MG63 (cell line): ENCODE results near the gene CSE1L. TPM values are rescaled to one million over a fixed set of nuclear protein-coding genes. Genes with fewer than 3 reads are reported as not detected.
A peak's percentile ranks its signal among the peaks of the same experiment; 100 is the strongest.
"Not testable (repeated sequence)": the region's sequence is repeated elsewhere in the genome, so short reads cannot be mapped to it uniquely, and the experiment has no call there.

Experiments used
- DNase-seq: peaks from one replicate; pipeline ENCODE4 v3.0.0-alpha.2; 2020
- H3K27me3 ChIP-seq: fragments of 250-450 bp; sonication (Bioruptor Pico); 2 replicates; pipeline ENCODE4 v1.5.1; 2020; ENCODE audit warnings: mild to moderate bottlenecking, moderate library complexity
- H3K36me3 ChIP-seq: fragments of 250-450 bp; sonication (Bioruptor Pico); 2 replicates; pipeline ENCODE4 v1.5.1; 2020; ENCODE audit warnings: mild to moderate bottlenecking, moderate library complexity
- H3K4me3 ChIP-seq: fragments of 250-450 bp; sonication (Bioruptor Pico); 2 replicates; pipeline ENCODE4 v1.5.1; 2020; ENCODE audit warnings: mild to moderate bottlenecking, moderate library complexity
- H3K9me3 ChIP-seq: fragments of 250-450 bp; sonication (Bioruptor Pico); 2 replicates; pipeline ENCODE4 v1.5.1; 2020; ENCODE audit warnings: mild to moderate bottlenecking, moderate library complexity
- total RNA-seq: library from RNA; depleted of rRNA; stranded (reverse); fragments of >200 nt; shearing (Covaris generic); gene quantifications from 2 replicates; pipeline ENCODE4 v1.2.3, GENCODE V29; 2014; ENCODE audit warnings: low replicate concordance

Gene CSE1L
- total RNA-seq, 1 experiment from 2014 or later = 290 TPM

DNA sequence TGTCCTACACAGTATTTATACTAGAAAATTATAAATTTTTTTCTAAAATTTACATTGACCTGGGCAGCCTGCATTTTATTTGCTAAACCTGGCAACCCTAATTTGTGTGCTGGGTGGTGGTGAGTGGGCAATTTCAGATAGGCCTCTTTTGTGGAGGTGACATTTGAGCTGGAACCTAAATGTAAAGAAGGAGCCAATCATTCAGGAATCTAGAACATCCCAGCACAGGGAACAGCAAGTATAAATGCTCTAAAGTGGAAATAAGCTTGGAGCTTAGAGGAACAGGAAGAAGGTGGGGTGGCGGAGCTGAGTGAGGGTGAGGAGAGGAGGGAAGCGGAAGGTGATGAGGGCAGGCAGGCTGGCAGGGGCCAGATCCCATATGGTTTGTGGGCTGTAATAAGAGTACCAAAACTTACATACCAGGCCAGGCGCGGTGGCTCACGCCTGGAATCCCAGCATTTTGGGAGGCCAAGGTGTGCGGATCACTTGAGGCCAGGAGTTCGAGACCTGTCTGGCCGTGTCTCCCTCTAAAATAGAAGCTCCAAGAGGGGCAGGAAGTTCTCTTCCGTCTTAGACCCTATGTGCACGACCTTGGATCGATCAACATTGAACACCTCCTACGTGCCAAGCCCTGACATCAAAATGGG is 549 bp upstream of the CSE1L start:
- peak; percentile 5 for DNase-seq

DNA sequence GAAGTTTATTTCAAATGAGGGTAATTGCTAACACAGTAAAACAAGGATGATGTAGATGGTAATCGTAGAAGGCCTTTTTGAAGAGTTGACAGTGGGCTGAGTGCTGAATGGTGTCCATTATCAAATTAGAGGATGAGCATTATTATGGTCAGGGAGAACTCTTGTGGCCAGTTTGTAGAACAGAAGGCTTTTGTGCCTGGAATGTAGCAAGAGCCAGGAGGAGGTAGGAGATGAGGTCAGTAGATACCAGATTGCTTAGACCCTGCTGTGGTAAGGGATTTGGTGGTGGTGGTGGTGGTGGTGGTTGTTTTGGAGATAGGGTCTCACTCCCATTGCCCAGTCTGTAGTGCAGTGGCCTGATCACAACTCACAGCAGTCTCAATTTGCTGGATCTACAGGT is 6.2 kb downstream of the CSE1L start:
- no peaks in the 10 kb centered on the region for H3K9me3 ChIP-seq
- H3K36me3 ChIP-seq = peaks cover 70% of the 10 kb centered on the region
- no peak for DNase-seq
- H3K4me3 ChIP-seq = no peak overlapping the region
- H3K27me3 ChIP-seq = no peaks in the 10 kb centered on the region

More for the DNA sequence above, 549 bp upstream of the CSE1L start:
- Histone ChIP-seq H3K9me3 (no peaks in the 10 kb centered on the region), H3K27me3 (no peaks in the 10 kb centered on the region), H3K4me3 (peak overlapping the region; percentile 99), H3K36me3 (peaks cover 28% of the 10 kb centered on the region)

DNA sequence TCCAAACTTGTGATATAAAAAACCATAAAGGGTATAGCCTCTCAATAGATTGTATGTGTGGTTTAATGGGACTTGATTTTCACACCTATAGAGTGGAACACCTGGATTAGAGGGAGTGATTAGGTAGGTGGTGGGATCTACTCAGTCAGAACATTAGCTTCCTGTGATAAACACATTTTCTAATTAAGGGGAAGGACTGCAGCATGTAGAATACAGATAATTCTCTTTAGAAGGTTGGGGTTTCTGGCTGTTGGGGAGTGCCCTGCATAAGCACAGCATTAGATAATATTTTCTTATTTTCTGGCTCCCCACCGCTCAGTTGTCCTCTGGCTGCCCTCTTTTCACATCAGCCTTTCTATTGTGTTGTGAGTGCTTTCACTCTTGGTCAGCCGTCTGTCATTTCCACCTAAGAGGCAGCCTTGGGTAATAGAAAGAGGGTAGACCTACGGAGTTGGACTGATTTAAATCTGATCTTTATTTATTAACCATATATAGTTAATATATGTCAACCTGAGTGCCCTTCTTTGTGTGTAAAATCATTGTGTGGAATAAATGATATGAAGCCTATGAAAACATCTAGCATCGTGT is 8.0 kb downstream of the CSE1L start:
- Histone ChIP-seq H3K36me3 (peaks cover 70% of the 10 kb centered on the region), H3K27me3 (no peaks in the 10 kb centered on the region), H3K9me3 (no peaks in the 10 kb centered on the region), H3K4me3 (no peak overlapping the region)
- no peak for DNase-seq

DNA sequence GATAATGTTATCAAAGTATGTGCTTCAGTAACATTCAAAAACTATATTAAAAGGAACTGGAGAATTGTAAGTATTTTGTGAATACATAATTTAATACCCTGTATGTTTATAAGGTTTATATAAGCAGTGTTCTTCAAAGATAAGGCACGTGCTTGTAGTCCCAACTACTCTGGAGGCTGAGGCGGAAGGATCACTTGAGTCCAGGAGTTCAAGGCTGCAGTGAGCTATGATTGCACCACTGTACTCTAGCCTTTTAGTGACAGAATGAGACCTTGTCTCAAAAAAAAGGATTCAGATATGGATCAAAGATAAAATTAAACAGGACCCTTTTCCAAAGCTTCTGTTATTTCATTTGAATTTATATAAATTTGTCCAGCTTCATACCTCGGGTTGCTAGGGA is 17.2 kb downstream of the CSE1L start:
- Histone ChIP-seq H3K9me3 (no peaks in the 10 kb centered on the region), H3K27me3 (no peaks in the 10 kb centered on the region), H3K4me3 (no peak overlapping the region), H3K36me3 (peaks cover 75% of the 10 kb centered on the region)
- no peak for DNase-seq

DNA sequence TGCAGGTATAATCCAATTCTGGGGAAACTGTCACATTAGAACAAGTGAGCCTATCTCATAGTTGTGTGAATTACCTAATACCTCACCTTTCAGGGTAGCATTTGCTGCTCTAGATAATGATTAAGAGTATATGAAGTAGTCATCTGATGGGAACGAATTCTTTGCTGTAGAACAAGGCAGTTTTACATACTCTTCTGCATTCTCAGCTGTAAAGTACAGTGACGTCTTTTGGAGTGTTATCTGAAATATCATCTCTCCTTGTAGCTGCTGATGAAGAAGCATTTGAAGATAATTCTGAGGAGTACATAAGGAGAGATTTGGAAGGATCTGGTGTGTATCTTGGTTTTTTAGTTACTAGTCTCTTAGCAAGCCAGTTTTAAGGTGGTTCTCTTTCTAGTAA is 28.4 kb downstream of the CSE1L start:
- Histone ChIP-seq H3K36me3 (peaks cover 93% of the 10 kb centered on the region), H3K9me3 (no peaks in the 10 kb centered on the region), H3K27me3 (no peaks in the 10 kb centered on the region), H3K4me3 (no peak overlapping the region)
- no peak for DNase-seq

DNA sequence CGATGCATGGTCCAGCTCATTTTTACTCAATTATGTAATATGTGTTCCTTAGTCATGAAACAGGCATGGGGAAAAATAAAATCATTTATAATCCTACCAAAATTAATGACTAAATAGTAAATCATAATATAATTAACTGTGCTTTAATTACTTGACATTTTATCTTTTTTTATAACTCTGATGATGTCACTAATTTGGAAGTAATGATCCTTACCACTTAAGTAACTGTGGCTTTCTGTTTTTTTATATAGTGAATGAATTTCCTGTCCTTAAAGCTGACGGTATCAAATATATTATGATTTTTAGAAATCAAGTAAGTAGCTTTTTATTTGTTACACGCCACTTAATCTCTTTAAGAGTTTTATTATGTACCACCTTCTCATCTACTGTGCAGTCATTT is 32.2 kb downstream of the CSE1L start:
- Histone ChIP-seq H3K36me3 (peaks cover 94% of the 10 kb centered on the region), H3K9me3 (no peaks in the 10 kb centered on the region), H3K4me3 (no peak overlapping the region), H3K27me3 (no peaks in the 10 kb centered on the region)
- DNase-seq = no peak

DNA sequence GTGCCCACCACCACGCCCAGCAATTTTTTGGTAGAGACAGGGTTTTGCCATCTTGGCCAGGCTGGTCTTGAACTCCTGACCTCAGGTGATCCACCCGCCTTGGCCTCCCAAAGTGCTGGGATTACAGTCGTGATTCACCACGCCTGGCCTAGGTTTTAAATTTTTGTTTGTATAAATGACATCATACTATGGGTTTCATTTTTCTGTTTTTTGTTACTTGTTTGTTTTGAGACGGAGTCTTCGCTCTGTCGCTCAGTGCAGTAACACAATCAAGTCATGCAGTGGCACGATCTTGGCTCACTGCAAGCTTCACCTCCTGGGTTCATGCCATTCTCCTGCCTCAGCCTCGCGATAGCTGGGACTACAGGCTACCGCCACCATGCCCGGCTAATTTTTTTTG is 36.2 kb downstream of the CSE1L start:
- H3K36me3 ChIP-seq = peaks cover 94% of the 10 kb centered on the region
- H3K9me3 ChIP-seq, H3K27me3 ChIP-seq, H3K4me3 ChIP-seq, DNase-seq: not testable (repeated sequence)

DNA sequence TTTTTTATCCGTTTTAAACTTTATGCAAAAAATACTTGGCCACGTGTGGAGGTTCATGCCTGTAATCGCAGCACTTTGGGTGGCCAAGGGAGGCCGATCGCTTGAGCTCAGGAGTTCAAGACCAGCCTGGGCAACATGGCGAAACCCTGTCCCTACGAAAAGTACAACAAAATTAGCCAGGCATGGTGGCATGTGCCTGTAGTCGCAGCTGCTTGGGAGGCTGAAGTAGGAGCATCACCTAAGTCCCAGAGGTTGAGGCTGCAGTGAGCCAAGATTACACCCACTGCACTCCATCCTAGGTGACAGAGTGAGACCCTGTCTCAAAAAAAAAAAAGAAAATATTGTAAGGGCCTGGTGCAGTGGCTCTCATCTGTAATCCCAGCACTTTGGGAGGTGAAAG is 45.0 kb downstream of the CSE1L start:
- no peak overlapping the region for H3K4me3 ChIP-seq
- H3K27me3 ChIP-seq = no peaks in the 10 kb centered on the region
- no peaks in the 10 kb centered on the region for H3K9me3 ChIP-seq
- no peak for DNase-seq
- peaks cover 88% of the 10 kb centered on the region for H3K36me3 ChIP-seq

DNA sequence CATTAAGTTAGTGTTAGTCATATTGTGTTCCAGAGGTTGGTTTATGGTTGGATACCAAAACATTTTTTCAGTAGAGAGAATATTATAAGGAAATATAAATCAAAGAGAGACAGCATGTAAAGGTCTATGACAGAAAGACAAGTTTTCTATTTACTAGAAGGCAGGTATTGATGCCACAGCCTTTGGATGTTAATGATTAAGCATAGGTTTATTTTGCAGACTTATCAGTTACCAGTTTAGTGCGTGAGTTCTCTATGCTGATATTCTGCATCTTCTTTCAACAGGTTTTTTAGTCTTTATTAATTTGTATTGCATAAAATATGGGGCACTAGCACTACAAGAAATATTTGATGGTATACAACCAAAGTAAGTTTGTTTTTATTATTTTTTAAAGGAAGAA is 45.6 kb downstream of the CSE1L start:
- H3K9me3 ChIP-seq = no peaks in the 10 kb centered on the region
- no peaks in the 10 kb centered on the region for H3K27me3 ChIP-seq
- H3K4me3 ChIP-seq = no peak overlapping the region
- no peak for DNase-seq
- H3K36me3 ChIP-seq = peaks cover 90% of the 10 kb centered on the region

DNA sequence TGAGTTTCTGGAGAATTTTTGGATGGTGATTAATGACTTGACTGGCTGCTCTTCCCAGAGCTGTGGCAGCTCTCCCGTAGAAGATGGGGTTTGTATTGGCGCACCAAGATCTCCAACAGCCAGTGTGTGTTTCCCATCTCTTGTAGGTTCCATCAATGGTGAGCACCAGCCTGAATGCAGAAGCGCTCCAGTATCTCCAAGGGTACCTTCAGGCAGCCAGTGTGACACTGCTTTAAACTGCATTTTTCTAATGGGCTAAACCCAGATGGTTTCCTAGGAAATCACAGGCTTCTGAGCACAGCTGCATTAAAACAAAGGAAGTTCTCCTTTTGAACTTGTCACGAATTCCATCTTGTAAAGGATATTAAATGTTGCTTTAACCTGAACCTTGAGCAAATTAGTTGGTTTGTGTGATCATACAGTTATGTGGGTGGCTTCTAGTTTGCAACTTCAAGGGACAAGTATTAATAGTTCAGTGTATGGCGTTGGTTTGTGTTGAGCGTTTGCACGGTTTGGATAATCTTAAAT is 50.2 kb downstream of the CSE1L start:
- Histone ChIP-seq H3K9me3 (no peaks in the 10 kb centered on the region), H3K27me3 (no peaks in the 10 kb centered on the region), H3K4me3 (no peak overlapping the region), H3K36me3 (peaks cover 90% of the 10 kb centered on the region)
- DNase-seq = no peak

DNA sequence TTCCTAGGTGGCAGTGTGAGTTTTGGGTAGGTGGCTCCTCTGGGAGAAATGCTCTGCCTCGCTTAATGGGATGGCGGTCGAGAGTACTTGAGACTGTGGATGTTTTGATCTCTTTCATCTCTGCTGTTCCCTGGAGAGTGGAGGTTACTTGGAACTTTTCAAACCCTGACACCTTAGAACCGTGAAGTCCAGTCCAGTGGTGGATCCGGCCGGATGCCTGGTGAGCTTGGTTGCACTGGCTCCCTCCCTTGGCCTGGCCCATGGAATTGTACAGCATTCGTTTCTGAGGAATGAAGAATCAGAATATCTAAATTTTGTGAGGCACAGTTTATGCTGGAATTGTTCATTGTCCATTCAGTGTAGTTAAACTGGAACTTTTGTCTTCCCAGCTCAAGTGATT is 51.0 kb downstream of the CSE1L start:
- Histone ChIP-seq H3K36me3 (peaks cover 91% of the 10 kb centered on the region), H3K4me3 (no peak overlapping the region), H3K27me3 (no peaks in the 10 kb centered on the region), H3K9me3 (no peaks in the 10 kb centered on the region)
- DNase-seq = no peak

DNA sequence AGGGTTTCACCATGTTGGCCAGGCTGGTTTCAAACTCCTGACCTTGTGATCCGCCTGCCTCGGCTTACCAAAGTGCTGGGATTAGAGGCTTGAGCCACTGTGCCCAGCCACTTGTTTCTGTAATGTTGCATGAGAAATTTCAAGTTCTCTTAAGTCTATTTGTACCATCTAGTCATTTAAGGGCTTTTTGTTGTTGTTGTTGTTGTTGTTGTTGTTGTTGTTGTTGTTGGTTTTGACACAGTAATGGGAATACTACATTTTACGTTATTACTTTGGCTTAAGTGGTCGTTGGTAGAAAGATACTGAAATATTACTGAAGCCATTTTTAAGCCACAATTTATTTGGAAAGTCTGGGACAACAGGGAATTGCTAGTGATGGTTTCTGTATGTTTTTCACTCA is 52.0 kb downstream of the CSE1L start:
- Histone ChIP-seq H3K4me3 (no peak overlapping the region), H3K9me3 (no peaks in the 10 kb centered on the region), H3K27me3 (no peaks in the 10 kb centered on the region), H3K36me3 (peaks cover 93% of the 10 kb centered on the region)
- DNase-seq = no peak

DNA sequence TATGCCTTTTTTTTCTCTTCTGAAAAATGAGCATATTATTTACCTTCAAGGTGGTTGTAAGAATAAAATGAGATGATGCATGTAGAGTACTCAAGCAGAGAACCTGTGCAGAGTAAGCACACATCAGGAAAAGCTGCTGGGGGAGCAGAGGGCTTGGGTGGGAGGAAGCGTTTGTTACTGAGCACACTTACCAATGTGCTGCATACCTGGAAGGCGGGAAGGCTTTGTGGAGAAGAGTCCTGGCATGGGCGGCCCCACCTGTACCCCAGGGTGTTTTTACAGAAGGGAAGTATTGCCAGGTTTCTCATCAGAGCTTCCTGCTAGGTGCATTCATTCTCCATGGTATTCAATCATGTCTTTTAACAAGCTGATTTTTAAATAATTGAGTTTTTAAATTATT is 52.9 kb downstream of the CSE1L start:
- DNase-seq = no peak
- Histone ChIP-seq H3K4me3 (no peak overlapping the region), H3K36me3 (peaks cover 94% of the 10 kb centered on the region)

DNA sequence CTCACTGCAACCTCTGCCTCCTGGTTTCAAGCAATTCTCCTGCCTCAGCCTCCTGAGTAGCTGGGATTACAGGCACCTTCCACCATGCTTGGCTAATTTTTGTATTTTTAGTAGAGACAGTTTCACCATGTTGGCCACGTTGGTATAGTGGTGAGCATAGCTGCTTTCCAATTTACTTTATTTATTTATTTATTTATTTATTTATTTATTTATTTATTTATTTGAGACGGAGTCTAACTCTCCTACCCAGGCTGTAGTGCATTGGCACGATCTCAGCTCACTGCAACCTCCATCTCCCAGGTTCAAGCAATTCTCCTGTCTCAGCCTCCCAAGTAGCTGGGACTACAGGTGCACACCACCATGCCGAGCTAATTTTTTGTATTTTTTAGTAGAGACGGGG is 54.2 kb downstream of the CSE1L start:
- H3K27me3 ChIP-seq, DNase-seq, H3K9me3 ChIP-seq, H3K4me3 ChIP-seq: not testable (repeated sequence)
- H3K36me3 ChIP-seq = peaks cover 95% of the 10 kb centered on the region

More for the DNA sequence above, 52.9 kb downstream of the CSE1L start:
- Histone ChIP-seq H3K27me3 (no peaks in the 10 kb centered on the region), H3K9me3 (no peaks in the 10 kb centered on the region)

DNA sequence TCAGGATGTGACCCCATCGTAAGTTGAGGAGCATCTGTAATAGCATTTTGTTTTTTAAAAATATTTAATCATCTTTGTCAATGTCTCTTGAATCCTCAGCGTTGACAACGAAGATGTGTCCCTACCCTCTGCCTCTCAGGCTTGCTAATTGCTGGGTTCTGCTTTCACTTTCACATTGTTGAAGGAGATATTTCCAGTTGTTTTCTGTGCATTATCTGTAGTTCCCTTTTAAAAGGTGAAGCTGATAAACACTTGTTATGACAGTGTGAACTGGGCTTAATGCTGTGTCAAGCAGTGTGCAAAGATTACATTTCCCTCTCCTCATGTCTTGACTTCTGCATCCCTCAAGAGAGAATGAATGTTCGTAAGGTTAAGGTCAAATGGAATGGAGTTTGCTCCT is 54.9 kb downstream of the CSE1L start:
- H3K9me3 ChIP-seq = no peaks in the 10 kb centered on the region
- no peak for DNase-seq
- H3K36me3 ChIP-seq = peaks cover 94% of the 10 kb centered on the region
- no peaks in the 10 kb centered on the region for H3K27me3 ChIP-seq
- no peak overlapping the region for H3K4me3 ChIP-seq

DNA sequence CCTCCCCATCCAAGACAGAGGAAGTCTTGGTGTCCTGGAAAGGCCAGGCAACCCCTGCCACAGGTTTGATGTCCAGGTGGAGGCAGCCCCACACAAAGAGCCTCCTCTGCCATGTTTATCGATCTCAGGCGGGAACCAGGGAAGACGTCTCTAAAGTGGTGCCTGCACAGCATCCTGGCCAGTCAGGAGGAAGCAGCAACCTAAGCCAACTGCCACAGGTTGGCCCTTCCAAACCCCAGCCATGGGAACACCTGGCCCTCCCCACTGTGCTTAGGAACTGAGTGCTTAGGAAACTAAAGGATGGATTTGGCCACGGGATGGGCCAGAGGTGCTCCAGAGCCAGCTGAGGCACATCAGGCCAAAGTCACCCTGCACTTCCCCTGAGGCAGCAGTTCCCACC is 56.9 kb downstream of the CSE1L start:
- no peak overlapping the region for H3K4me3 ChIP-seq
- no peak for DNase-seq
- no peaks in the 10 kb centered on the region for H3K9me3 ChIP-seq
- H3K36me3 ChIP-seq = peaks cover 79% of the 10 kb centered on the region
- no peaks in the 10 kb centered on the region for H3K27me3 ChIP-seq

DNA sequence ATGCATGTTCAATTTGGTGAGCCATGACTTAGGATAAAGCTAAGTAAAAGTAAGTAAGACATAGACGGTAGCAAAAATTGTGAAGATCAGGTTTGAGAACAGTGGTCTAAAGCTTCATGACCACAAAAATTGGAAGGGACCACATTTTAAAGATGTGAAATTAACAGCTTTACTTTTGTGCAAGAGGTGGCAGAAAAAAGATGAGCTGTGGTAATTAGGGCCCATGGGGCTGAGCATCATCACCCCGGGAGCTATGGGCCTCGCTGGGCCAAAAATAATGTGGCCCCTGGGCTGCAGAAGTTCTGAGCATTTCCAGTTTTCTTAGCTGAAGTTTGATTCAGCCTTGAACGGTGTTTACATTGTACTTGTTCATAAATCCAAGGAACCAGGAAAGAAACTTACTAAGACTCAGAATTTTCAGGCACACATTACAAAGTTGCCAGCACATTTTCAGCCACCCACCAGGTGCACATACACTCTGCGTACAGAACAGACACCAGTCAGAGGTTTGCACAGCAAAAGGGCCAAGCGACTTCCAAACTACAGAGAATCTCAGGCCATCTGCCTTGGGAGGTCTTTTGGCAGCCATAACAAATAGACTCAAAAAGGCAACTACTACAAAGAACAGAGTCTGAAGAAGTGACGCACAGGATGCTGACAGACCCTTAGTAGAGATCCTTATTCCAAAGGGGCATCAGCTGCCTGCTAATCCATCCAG is 57.7 kb downstream of the CSE1L start:
- no peaks in the 10 kb centered on the region for H3K9me3 ChIP-seq
- H3K36me3 ChIP-seq = peaks cover 71% of the 10 kb centered on the region
- H3K27me3 ChIP-seq = no peaks in the 10 kb centered on the region
- H3K4me3 ChIP-seq = no peak overlapping the region
- no peak for DNase-seq

DNA sequence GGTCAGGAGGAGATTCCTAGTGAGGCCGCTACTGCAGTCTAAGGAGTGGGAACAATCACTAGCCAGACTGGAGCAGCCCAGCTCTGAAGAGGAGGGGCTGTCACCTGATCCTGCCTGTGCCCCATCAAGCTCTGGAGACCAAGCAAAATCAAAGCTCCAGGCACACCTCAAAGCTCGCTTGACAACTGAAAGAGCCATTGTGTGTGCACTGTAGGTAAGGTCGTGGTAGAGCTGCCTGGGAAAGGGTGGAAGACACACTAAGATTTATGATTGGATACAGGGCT is 58.2 kb downstream of the CSE1L start:
- no peak for DNase-seq
- Histone ChIP-seq H3K36me3 (peaks cover 66% of the 10 kb centered on the region), H3K4me3 (no peak overlapping the region), H3K9me3 (no peaks in the 10 kb centered on the region), H3K27me3 (no peaks in the 10 kb centered on the region)
